GM19025 (cell line): ENCODE data around the gene PLA2G12B.

ENCODE experiments used
- ATAC-seq: cut with Tn5 transposase; IDR thresholded peaks from one replicate; pipeline ENCODE4 v1.9.1; 2021; ENCODE audit warnings: mild to moderate bottlenecking, low read depth, moderate library complexity; ENCODE audit not compliant: unreplicated experiment

Gene PLA2G12B

DNA sequence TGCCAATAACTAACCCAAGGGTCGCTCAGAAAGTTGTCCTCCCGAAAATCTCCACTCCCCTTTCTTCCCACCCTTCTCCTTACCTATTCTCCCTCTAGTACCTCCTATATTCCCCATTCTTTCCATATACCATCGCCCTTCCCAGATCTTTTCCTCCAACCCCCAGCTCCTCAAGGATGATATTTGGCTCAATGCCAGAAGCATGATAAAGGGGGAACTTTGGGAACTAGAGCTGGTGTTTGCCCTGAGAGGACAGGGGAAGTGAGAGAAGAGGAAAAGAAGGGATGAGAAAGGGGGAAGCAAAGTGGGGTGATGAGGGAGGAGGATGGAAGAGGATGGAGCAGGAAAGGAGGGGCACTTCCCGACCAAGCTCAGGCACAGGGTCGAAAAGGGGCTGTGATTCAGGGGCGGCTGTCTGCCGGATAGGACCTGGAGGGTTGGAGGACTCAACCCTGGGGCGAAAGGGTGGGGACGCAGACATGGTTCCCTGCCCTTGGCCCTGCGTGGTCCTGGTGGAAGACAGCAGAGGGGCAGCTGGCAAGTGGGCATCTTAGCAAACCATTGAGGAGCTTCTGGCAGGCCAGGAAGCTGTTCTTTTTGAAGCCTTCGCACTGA is 59.3 kb downstream of the PLA2G12B start:
- ATAC-seq: no peak

DNA sequence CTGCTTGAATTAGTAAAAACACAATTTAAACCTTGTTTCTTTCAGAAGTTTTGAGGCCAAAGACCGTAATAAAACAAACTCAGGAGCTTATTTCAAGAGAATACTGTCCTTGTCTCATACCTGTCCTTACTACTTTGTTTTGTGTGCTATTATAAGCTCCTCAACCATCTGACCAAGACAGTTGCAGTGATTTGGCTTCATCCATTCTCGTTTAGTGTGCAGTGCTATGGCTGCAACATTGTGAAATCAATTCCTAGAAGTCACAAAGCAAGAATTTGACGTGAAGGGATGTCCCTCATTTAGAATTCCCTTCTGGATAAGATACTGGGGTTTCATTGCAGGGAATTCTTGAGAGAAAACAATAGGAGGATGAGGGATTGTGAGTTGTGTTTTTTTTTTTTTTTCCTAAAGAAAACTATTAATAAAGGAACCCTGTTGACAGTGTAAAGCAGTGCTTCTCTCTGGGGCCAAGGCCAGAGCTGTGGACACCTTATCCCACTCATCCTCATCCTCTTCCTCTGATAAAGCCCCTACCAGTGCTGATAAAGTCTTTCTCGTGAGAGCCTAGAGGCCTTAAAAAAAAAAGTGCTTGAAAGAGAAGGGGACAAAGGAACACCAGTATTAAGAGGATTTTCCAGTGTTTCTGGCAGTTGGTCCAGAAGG is 61.3 kb downstream of the PLA2G12B start, which contains the start of gene OIT3:
Gene OIT3, plus strand, starts transcription at position 604 of the 663 bp plus-strand sequence. CDS start 60 bp downstream, outside the sequence.
- no peak for ATAC-seq

- ATAC-seq: no peak
Observed at GRCh38 chr10:72890086-72890485, 64.5 kb downstream of the PLA2G12B start.

DNA sequence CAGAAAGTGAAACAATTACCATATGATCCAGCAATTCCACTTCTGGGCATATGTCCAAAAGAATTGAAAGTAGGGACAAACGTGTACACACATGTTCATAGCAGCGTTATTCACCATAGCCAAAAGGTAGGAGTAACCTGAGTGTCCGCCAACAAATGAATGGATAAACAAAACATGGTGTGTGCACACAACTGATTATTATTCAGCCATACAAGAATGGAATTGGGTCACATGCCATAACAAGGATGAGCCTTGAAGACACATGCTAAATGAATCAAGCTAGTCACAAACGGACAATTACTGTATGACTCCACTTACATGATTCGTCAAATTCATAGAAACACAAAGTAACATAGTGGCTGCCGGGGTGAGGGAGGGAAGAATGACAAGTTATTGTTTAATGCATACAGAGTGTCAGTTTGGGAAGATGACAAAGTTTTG is 65.2 kb downstream of the PLA2G12B start:
- ATAC-seq: no peak

GRCh38 chr10:72888151-72888638 is 66.4 kb downstream of the PLA2G12B start:
- ATAC-seq: no peak

- ATAC-seq: no peak
Observed at GRCh38 chr10:72887043-72887442, 67.6 kb downstream of the PLA2G12B start.

DNA sequence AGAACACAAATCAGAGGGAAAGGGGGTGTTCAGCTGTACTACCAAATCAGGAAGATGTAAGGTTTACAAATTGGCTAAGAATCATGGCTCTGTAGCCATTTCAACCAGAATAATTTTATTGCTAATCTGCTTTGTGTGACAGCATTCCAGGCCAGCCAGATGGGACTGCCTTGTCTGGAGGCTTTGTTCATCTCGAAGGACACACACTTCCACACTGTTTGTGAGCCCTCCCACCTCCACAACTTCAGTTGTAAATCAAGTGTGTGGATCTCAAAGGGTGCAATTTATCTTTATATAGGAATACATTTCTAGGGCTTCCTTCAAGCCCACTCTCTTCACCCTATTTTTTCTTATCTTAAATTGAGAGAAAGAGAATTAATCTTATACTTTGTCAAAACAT is 68.0 kb downstream of the PLA2G12B start:
- no peak for ATAC-seq

DNA sequence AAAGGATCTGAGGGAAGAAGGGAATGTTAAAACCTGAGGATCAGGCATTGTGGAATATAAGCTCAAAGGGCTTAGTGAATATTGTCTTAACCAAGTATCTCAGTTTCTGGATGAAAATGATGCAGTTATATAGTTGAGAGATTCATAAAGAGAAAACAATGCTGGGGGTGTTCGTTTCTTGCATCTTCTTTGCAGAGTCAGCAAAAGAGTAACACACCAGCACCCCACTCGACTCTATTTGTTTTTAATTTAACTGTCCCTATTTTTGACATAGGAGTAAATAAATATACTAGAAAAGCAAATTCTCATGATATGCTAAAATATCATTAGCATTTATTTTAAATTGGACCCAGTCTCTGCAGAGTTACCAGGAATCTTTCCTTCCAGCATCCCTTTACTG is 68.7 kb downstream of the PLA2G12B start:
- no peak for ATAC-seq
